Keratinocyte (primary cell): ENCODE results near the gene STX18. TPM values are rescaled to one million over a fixed set of nuclear protein-coding genes. Genes with fewer than 3 reads are reported as not detected.

Source experiments
- DNase-seq: peaks from one replicate; pipeline ENCODE4 v3.0.0-alpha.2; 2011; ENCODE audit warnings: low read depth, missing footprints, low spot score
- FAIRE-seq: peaks from 2 replicates; lab custom pipeline; 2011; peaks lifted over from hg19 to GRCh38; lab: Jason Lieb, UNC
- H2AFZ ChIP-seq: 2 replicates; pipeline ENCODE4 v1.6.0; 2012; ENCODE audit warnings: low read length, control low read depth, inconsistent platforms; ENCODE audit not compliant: control insufficient read depth
- H3K27ac ChIP-seq: 2 replicates; pipeline ENCODE4 v1.5.1; 2011; ENCODE audit warnings: low read length; ENCODE audit not compliant: control insufficient read depth, insufficient read depth
- H3K27me3 ChIP-seq: 3 replicates; pipeline ENCODE4 v1.6.0; 2011; ENCODE audit warnings: low read length; ENCODE audit not compliant: control insufficient read depth, insufficient read depth; ENCODE audit errors: extremely low read depth
- H3K36me3 ChIP-seq, 2 experiments: 2 replicates in 1 of 2; 3 replicates in 1 of 2; pipeline ENCODE4 v1.5.1; 2011; ENCODE audit warnings: low read length in 2 of 2, mild to moderate bottlenecking in 1 of 2; ENCODE audit not compliant: control insufficient read depth in 2 of 2, insufficient read depth in 2 of 2; ENCODE audit errors: extremely low read depth in 1 of 2
- H3K4me1 ChIP-seq: 3 replicates; pipeline ENCODE4 v1.5.1; 2011; ENCODE audit warnings: low read length; ENCODE audit not compliant: control insufficient read depth, insufficient read depth; ENCODE audit errors: extremely low read depth
- H3K4me2 ChIP-seq: 3 replicates; pipeline ENCODE4 v1.6.0; 2011; ENCODE audit warnings: low read depth, low read length; ENCODE audit not compliant: control insufficient read depth, insufficient read depth; ENCODE audit errors: extremely low read depth
- H3K4me3 ChIP-seq, 3 experiments: fragments of 200-600 bp in 1 of 3; sonication (generic) in 1 of 3; 2 replicates in 2 of 3; 3 replicates in 1 of 3; pipeline ENCODE4 v1.5.1; 2011 to 2016; ENCODE audit warnings: low read length in 3 of 3, mild to moderate bottlenecking in 3 of 3, control low read depth in 2 of 3, inconsistent platforms in 1 of 3, low read depth in 1 of 3, mixed read lengths in 1 of 3, mixed run types in 1 of 3, moderate library complexity in 1 of 3; ENCODE audit not compliant: control insufficient read depth in 2 of 3, insufficient read depth in 2 of 3; ENCODE audit errors: extremely low read depth in 1 of 3
- H3K79me2 ChIP-seq: 2 replicates; pipeline ENCODE4 v1.6.0; 2012; ENCODE audit warnings: low read length; ENCODE audit not compliant: control insufficient read depth, insufficient read depth
- H3K9ac ChIP-seq: 3 replicates; pipeline ENCODE4 v1.6.0; 2011; ENCODE audit warnings: low read length; ENCODE audit not compliant: control insufficient read depth, insufficient read depth; ENCODE audit errors: extremely low read depth
- H3K9me1 ChIP-seq: 3 replicates; pipeline ENCODE4 v1.6.0; 2011; ENCODE audit warnings: low read length; ENCODE audit not compliant: control insufficient read depth, insufficient read depth; ENCODE audit errors: extremely low read depth
- H3K9me3 ChIP-seq: 2 replicates; pipeline ENCODE4 v1.5.1; 2012; ENCODE audit warnings: low read depth, low read length; ENCODE audit not compliant: control insufficient read depth
- H4K20me1 ChIP-seq: 3 replicates; pipeline ENCODE4 v1.6.0; 2011; ENCODE audit warnings: low read length; ENCODE audit not compliant: control insufficient read depth, insufficient read depth; ENCODE audit errors: extremely low read depth
- CTCF ChIP-seq, 3 experiments: IDR thresholded peaks in 1 of 3; conservative IDR thresholded peaks in 1 of 3; optimal IDR thresholded peaks in 1 of 3; 2 replicates in 2 of 3; 3 replicates in 1 of 3; pipeline versions ENCODE3 to v1.5.1; 2011; ENCODE audit warnings: low read length in 3 of 3, mild to moderate bottlenecking in 3 of 3, moderate library complexity in 2 of 3, control low read depth in 1 of 3, inconsistent platforms in 1 of 3; ENCODE audit not compliant: insufficient read depth in 2 of 3; ENCODE audit errors: extremely low read depth in 1 of 3
- EZH2 ChIP-seq: IDR thresholded peaks from one replicate; pipeline ENCODE4 v1.6.1; 2012; ENCODE audit warnings: inconsistent platforms, mild to moderate bottlenecking, low read length, moderate library complexity
- dilution Hi-C: fragments of 300-500 bp; cut with MboI; formaldehyde crosslinking; loops from one replicate; pipeline ENCODE4 v1.7.0; 2020; ENCODE audit warnings: low sequenced_read_pairs; ENCODE audit not compliant: extremely low pct_ligation_motif_present
- polyA plus RNA-seq, 5 experiments: library from polyadenylated mRNA; depleted of rRNA in 3 of 5; stranded (reverse) in 3 of 5; stranded (forward) in 1 of 5; unstranded in 1 of 5; fragments of >200 nt; gene quantifications; 1 replicate in 1 of 5; 2 replicates in 3 of 5; 3 replicates in 1 of 5; pipeline versions ENCODE4 v1.2.1 to v1.2.3, GENCODE V29; 2011 to 2012; ENCODE audit warnings: missing spikeins in 2 of 5, low read depth in 1 of 5, low replicate concordance in 1 of 5

The STX18 gene
- polyA plus RNA-seq, 1 donor (not counting 4 experiments of a cell fraction or from before 2014, with no cell fraction given), result 21.6 TPM

- Histone ChIP-seq H3K9me1 (no peaks in the 10 kb centered on the region), H3K4me3 (no peak overlapping the region), H3K4me2 (peak overlapping the region; percentile 45), H3K79me2 (no peaks in the 10 kb centered on the region), H2AFZ (no peak overlapping the region), H3K9me3 (no peaks in the 10 kb centered on the region), H3K4me1 (peaks cover 56% of the 10 kb centered on the region), H3K27ac (peak overlapping the region; percentile 8), H3K36me3 (peaks cover 8 to 11% of the 10 kb centered on the region in 2 experiments), H3K9ac (no peak overlapping the region), H4K20me1 (peaks cover 3% of the 10 kb centered on the region), H3K27me3 (no peaks in the 10 kb centered on the region)
- dilution Hi-C loops, result no loop called here
- DNase-seq (no peak), FAIRE-seq (peak; percentile 94)
- no peak for TF ChIP-seq CTCF (optimal IDR thresholded peaks at IDR 0.05 in 1 of 3, IDR thresholded peaks at IDR 0.05 in 1 of 3, conservative IDR thresholded peaks at IDR 0.05 in 1 of 3; ENCODE audit: extremely low read depth in 1 of 3, insufficient read depth in 2 of 3, low read length in 3 of 3)
- TF ChIP-seq EZH2, result no peak
These were observed 149.2 kb downstream of the STX18 start for GRCh38 chr4:4392501-4393183.

- dilution Hi-C loops, result no loop called here
- no peaks in the 10 kb centered on the region for H3K27me3 ChIP-seq
These were observed 150.0 kb downstream of the STX18 start for GRCh38 chr4:4391866-4392265.

More at GRCh38 chr4:4391866-4392265, 150.0 kb downstream of the STX18 start:
- Histone ChIP-seq H4K20me1 (peaks cover 3% of the 10 kb centered on the region), H2AFZ (no peak overlapping the region), H3K9ac (no peak overlapping the region), H3K4me2 (peak overlapping the region; percentile 28), H3K4me1 (peaks cover 48% of the 10 kb centered on the region), H3K27ac (no peak overlapping the region), H3K4me3 (no peak overlapping the region), H3K9me3 (no peaks in the 10 kb centered on the region), H3K36me3 (peaks cover 8 to 9% of the 10 kb centered on the region in 2 experiments), H3K9me1 (no peaks in the 10 kb centered on the region), H3K79me2 (no peaks in the 10 kb centered on the region)
- TF ChIP-seq EZH2 (no peak), CTCF (optimal IDR thresholded peaks at IDR 0.05 in 1 of 3, IDR thresholded peaks at IDR 0.05 in 1 of 3, conservative IDR thresholded peaks at IDR 0.05 in 1 of 3; ENCODE audit: extremely low read depth in 1 of 3, insufficient read depth in 2 of 3, low read length in 3 of 3) (no peak)
- DNase-seq (no peak), FAIRE-seq (no peak)
